Adrenal gland (tissue), 5 donors: ENCODE measurements around the gene ANKLE2.

Experiments used
- POLR2A ChIP-seq, 2 donors: fragments of 450-650 bp; IDR thresholded peaks; one replicate each; pipeline ENCODE4 v1.6.1; 2017; ENCODE audit warnings: antibody characterized with exemption in 2 of 2, mild to moderate bottlenecking in 2 of 2, moderate library complexity in 1 of 2
- TF ChIP-seq, protein P1 (sequence below), 6 experiments: fragments of 450-650 bp in 4 of 6; fragments of 200-600 bp in 2 of 6; sonication (generic) in 1 of 6; IDR thresholded peaks; 1 replicate in 5 of 6; 2 replicates in 1 of 6; pipeline versions ENCODE4 v1.5.1 to v1.8.0; 2016 to 2021; ENCODE audit warnings: antibody characterized with exemption in 6 of 6, mild to moderate bottlenecking in 2 of 6, moderate library complexity in 1 of 6
- donor health status: DM: no; HTN: no; CAD: no.

DNA sequence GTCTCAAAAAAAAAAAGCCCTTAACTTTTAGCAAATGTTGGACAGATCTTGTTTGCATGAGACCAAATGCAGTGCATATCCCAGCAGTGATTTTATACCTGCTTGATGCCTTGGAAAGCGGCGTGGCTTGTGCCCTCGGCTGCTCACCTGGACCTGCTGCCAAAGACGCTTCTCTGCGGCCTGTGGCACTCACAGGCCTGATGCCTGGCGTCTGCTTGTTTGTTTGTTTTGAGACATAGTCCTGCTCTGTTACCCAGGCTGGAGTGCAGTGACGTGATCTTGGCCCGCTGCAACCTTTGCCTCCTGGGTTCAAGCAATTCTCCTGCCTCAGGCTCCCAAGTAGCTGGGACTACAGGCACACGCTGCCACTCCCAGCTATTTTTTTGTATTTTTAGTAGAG is 45.8 kb downstream of the ANKLE2 start:
- TF ChIP-seq, protein P1, sequence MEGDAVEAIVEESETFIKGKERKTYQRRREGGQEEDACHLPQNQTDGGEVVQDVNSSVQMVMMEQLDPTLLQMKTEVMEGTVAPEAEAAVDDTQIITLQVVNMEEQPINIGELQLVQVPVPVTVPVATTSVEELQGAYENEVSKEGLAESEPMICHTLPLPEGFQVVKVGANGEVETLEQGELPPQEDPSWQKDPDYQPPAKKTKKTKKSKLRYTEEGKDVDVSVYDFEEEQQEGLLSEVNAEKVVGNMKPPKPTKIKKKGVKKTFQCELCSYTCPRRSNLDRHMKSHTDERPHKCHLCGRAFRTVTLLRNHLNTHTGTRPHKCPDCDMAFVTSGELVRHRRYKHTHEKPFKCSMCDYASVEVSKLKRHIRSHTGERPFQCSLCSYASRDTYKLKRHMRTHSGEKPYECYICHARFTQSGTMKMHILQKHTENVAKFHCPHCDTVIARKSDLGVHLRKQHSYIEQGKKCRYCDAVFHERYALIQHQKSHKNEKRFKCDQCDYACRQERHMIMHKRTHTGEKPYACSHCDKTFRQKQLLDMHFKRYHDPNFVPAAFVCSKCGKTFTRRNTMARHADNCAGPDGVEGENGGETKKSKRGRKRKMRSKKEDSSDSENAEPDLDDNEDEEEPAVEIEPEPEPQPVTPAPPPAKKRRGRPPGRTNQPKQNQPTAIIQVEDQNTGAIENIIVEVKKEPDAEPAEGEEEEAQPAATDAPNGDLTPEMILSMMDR (IDR thresholded peaks at IDR 0.05), result no peak
- TF ChIP-seq POLR2A (IDR thresholded peaks at IDR 0.05), result no peak
